Femur (tissue), 1 donor: ENCODE data around the gene CFAP100.

Source experiments
- DNase-seq: peaks from one replicate; pipeline ENCODE4 v3.0.0-alpha.2; 2017

Gene CFAP100

DNA sequence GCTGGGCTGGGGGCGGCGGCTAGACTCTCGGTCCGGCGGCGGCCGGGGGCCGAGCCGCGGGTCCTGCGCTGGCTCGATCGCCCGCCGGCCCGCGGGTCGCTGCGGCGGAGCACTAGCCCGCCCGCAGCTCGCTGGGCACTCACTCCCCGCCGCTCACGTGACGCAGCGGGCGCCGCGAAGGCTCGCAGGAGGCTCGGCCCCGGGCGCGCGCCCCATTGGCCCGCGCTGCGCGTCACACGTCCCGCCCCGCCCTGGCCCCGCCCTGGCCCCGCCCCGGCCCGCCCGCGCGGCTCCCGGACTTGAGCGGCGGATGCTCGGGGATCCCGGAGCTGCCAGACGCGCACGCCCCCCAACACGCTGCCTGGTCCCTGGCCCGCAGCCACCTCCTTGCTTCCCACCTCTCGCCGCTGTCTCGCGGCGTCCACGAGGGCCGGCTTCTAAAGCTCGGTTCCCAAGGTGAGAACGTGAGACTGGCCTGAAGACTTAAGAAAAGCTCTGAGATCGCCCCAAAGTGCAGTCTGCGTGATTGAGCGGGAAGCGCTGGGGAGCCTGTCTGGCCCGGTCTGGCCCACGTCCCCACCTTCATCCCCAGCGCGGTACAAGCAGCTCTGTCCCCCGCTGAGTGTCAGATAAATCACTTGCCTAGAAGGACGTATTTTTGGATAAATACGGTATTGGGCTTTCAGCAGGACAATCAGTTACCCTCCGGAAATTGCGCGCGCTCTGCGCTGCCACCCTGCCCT lies 37.2 kb upstream of the CFAP100 start, which contains the start of gene KLF15:
Gene KLF15 (minus strand): TSS at position 114 of the 743 bp plus-strand sequence. CDS start 4,486 bp downstream, outside the sequence.
- DNase-seq = peak; percentile 92

DNA sequence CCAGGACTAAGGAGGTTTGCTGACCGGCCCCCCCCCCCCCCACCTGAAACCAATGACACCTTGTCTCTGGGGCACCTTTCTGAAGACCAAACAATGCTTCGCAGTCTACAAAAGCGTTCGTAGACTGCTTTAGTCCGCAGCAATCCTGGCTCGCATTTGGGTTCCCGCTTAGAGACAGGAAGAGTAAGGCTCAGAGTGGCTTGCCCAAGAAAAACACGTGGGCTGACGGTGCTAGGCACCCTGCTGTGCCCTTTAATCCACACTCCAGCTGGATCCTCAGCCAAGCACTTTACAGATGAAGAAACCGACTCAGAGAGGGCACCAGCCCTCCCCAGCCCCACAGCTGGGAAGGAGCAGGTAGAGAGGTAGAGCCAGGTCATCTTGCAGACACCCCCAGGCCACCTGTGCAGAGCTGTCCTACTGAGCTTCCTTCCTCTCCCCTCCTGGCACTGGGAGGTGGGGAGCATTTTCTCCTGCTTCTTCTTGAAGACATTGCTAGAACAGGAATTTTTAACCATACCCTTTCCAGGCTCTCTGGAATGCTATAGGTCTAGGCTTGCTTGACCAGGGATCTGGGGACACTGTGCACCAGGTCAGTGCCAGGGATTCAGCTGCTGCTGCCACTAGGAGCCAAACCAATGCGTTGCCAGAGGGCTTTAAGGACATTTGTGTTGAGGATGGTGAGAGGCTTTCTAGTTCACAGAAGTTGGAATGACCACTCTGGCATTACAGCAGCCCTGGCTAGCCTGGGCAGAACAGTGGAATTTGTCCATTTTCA lies 36.5 kb upstream of the CFAP100 start:
- no peak for DNase-seq

DNA sequence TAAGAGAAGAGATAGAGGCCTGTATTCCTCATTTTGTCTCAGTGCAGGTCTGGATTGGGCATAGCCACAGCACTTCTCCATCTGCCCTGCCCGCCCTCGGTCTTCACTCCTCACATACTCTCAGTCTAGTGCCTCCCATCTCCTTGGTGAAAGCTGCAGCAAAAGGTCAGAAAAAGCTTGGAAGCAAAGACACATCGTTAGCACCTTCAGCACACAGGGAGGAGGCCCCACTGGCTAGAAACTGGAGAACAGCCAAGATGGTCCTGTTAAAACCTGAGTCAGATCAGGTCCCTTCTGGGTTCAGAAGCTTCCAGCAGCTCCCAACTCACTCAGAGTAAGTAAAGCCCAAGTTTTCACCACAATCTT lies 35.9 kb upstream of the CFAP100 start:
- DNase-seq = no peak

DNA sequence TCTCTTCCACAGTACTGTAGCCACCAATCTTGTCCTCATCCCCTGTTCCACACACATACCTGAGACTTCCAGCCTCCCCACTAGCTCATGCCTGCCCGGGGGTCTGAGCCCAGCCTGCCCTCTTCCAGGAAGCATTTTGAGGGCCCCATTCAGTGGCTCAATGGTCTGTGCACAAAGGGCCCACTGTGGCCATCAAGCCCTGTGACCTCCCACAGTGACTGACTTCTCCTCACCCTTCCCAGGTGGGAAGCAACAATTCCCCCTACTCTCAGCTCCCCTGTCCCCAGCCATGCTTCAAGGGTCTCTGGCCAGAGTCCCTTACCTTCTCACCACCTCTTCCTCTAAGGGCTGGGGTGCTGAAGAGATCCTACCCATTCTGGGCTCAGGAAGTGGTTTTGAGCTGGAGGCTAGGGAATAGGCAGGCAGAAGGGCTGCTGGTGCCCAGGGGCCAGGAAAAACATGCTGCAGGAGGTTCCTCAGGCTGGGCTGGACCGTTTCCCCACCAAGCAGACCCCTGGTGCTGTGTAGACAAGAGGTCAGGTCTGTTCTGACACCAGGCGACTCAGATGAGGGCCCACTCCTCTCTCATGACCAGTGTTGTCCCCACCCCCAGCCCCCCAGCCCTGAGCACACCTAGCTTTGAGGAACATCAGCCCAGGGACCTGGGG lies 34.5 kb upstream of the CFAP100 start:
- no peak for DNase-seq

DNA sequence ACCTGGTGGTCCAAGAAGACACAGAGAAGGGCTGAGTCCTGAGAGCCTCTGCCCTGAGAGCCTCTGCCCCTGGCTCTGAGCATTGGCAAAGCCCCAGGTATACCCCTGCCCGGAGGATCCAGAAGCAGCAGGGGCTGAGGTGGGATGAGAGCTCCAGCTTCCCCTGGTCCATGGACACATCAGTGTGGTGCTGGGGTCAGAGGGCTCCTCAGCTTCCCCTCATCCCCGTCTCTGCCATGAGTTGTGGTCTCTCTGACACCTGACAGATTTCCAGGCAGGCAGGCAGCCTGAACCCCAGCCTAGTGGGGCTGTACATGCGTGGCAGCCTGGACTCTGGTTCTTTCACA lies 34.0 kb upstream of the CFAP100 start:
- DNase-seq = no peak

DNA sequence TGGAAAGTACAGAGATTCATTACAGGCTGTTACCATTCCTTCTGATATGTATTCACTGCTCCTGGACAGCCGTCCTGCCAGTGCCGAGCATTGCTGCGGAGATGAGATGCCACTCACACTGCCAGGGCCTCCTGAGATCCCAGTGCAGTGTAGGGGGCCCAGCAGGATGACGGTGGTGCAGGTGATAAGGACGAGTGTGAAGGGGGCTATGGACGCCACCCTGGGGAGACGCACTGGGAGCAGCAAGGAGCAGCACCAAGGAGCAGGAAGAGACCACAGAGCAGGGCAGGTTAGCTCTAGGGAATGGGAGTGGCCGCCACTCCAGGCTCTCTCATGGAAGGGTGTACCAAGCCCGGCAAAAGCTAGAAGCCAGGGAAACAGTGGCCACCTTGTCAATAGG lies 33.5 kb upstream of the CFAP100 start:
- DNase-seq = no peak

DNA sequence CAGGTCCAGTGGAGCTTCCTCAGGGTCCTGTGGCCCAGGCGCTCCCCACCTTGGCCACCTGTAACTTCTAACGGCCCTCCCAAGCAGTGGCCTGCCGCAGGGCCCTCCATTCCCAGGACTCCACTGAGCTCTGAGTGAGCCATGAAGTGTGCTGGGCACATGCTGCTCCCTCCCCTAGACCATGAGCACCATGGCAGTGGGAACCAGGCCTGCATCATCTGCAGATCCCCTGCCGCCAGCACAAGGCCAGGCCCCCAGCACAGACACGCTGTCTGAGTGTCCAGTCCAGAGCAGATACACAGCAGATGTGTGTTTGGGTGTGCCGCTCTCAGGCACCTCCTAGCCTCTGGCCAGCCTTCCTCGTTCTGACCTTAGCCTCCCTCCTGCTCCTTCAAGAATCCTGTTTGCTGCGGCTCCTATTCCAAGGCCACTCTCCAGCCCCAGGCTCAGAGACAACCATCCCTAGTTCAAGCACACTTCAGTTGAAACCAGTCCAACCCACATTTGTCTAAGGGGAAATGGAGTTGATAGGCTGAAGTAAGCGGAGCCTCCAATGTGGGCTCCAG lies 30.5 kb upstream of the CFAP100 start:
- DNase-seq = no peak

DNA sequence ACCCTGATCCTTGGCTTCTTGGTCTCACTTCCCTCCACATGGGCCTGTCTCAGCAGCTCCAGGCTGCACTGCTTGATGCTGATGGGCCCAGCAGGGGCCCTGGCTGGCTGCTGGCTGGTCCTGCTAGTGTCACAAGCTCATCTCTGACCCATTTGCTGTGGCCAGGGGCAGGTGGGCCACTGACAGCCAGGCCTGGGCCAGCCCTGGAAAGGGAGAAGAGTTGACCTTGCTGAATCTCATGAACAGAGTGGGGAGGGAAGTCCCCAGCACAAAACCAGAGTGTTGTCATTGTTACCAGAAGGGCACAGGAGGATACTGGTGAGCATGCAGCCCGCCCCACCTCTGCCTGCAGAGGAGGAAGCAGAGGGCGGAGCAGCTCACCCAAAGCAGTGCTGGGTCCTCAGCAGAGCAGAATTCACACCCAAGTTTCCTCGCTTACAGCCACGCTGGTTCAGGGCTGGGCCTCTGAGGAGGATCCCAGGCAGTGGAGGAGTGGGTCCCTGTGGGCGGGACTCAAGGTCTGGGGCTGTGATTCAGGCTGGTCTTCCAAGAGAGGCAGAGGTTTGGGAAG lies 29.9 kb upstream of the CFAP100 start:
- no peak for DNase-seq

DNA sequence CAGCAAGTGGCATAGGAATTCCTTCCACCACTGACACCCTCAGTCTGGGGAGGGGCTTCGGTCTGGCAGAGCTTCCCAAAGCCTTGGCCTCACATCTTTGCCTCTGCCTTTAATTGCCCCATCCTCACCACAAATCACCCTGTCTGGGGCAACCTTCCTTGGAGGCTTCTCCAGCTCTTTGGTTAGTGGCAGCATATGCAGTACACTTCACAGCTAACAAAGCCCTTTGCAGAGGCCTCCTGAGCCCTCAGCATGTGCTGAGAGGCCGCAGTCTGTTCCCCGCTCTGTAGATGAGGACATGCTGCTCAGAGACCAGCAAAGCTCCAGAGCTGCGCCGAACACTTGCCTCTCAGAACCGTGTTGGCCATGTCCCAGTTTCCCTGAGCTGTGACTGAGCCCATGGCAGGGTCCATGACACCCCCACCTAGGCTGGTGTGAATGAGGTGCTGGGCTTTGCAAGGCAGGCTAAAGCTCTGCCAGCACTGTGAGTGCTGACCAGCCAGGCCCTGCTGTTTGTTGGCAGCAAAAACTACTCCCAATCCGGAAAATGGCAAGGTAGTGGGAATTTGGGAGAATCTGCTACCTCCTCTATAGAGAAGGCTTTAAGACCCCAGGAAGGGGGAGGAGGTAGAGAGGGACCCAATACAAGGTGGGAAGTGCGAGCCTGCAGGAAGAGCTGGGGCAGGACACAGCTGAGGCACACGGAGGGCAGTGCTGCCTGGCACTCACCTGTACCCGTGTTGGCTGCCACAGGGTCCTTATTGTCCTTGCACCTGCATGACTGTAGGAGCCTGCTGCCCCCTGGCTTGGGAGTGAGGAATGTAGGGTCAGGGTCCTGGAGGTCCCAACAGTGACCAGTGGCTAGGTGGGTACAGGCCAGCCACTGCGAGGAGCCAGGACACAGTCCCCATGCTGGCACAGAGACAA lies 29.1 kb upstream of the CFAP100 start:
- DNase-seq = no peak

DNA sequence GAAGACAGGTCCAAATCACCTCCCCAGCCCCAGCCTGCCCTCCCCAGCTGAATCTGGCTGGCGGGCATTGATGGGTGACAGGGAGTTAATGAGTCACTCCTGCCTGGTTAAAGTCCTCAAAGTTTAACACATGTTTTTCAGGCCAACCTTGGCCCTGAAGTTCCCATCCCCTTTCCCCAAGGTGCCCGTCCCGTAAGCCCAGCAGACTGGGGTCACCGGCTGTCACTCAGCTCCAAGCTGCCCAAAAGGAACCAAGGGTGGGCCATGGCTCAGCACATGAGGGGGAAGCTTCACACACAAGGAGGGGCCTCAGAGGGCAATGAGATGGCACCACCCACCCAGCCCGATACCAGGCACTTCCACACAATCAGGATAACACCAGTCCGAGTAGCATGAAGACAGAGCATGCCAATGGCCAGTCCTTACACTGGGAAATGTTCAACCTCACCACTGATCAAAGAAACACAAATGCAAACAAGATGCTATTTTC lies 27.3 kb upstream of the CFAP100 start:
- DNase-seq = no peak

DNA sequence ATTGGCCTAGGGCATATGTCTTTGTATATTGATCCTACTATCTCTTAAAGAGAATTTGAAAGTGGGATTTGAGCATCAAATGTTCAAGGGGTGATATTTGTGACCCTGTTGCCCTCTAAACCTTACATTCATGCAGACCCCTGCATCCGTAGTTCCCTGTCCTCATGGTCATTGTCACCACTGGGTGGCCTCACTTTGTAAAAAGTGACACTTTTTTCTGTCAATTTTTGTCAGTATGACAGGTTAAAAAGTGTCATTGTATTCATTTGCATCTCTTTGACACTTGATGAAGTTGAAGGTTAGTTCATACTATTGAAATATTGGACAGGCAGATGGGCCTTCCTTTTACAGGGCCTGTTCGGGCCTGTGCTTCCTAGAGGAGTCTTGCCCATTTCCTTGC lies 25.2 kb upstream of the CFAP100 start:
- no peak for DNase-seq

DNA sequence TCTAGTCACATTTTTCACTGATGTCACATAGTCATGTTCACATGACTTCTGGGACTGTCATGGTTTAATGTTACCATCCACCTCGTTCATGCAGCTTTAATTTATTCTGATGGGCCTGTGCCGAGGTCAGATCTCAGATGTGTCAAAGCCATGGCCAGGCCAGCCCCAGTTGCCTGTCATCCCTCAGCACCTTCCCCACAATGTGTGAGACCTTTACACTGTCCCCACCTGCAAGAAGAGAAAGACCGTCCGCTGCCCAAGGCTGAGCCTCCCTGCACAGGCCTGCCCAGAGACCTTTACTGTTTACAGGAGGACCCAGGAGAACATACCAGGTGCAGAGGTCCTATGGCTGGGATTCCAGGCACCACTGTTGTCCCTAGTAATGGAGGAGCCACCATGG lies 24.7 kb upstream of the CFAP100 start:
- DNase-seq = no peak

DNA sequence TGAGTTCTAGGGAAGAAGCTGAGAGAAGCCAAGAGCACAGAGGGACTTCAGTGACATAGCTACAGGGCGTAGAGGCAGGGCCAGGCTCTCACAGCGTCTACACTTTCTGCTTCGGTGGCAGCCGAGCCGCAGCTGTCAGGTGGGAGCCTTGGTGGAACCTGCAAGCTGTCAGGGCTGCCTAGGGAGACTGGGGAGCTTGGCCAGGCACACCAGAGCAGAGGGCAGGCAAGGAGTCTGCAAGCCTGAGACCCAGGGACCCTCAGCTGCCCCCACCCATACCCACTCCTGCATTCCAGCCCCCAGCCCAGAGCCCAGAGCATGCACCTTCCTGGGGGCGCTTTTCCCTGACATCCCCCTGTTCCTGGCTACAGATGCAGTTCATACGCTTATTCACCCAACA lies 24.1 kb upstream of the CFAP100 start:
- no peak for DNase-seq

DNA sequence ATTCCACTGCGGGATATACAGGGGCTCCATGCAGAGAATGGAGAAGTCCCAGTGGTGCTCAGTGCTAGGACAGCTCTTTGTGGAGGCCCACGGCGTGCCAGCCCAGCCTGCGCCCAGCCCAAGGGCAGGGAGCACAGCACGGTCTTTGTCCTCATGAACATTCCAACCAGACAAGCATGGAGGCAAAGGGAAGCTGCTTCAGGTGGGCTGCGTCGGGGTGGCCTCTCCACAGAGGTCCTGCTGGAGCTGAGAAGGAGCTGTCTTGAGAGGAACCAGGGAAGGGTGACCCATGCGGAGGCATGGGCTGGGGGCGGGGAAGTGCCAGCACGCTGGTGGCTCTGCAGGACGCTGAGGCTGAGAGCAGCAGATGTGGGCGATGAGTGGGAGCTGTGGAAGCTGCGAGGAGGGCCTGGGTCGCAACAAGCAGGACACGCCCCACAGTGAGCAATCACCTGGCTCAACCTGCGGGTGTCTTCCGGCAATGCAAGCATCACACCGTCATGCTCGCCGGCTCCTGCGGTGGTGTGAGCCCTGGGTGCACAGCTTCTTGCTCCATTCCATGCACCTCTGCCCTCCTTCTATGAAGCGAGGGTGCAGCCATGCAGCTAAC lies 23.5 kb upstream of the CFAP100 start:
- no peak for DNase-seq

DNA sequence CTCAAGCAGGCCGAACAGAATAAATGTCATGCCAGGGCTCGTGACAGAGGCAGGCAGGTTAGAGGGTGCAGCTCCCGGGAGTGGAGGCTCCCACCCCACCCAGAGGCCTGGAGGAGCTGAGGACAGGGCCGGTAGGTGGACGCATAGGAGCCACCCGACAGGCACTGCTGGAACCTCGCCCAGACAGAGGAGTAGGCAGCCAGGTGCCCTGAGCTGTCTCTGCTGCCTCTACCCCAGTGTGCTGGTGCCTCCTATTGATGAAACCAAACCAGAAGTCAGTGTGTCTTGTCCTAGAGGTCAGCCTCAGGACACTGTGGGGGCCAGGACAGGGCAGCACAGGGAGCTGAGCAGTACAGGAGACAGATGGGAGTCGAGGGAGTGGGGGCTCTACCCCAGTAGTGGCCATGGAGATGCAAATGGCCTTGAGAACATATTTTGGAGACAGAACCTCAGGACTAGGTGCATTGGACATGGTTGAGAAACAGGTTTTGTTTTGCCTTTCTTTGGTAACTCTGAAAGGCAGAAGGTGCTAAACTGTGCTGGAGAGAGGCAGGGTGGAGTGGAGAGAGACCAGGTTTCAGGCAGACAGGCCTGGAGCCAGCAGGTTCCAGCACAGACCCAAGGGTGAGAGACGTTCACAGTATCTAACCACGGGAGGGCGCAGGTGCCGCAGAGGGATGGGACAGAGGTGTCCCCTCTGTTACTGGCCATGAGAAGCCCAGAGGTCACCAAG lies 22.1 kb upstream of the CFAP100 start:
- no peak for DNase-seq

DNA sequence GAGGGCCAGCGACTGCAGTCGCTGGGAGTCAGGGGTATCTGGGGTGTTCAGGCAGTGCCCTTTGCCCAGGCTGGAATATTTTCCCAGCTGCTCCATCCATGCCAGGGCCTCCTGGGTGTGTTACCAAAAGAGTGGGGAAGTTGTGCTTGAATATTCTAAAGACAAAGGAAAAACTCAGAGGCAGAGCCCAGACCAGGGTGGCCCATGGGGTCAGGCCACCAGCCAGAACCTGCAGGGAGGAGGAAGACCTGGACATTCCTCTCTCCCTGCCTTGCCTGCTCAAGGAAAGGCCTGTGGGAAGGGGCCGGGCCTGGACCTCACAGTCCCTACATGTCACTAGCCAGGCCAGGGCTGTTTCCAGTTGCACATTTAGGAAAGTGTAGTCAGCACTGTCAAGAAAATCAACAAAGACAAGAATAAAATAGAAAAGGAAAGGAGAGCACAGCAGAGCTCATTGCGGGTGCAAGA lies 21.5 kb upstream of the CFAP100 start:
- no peak for DNase-seq

DNA sequence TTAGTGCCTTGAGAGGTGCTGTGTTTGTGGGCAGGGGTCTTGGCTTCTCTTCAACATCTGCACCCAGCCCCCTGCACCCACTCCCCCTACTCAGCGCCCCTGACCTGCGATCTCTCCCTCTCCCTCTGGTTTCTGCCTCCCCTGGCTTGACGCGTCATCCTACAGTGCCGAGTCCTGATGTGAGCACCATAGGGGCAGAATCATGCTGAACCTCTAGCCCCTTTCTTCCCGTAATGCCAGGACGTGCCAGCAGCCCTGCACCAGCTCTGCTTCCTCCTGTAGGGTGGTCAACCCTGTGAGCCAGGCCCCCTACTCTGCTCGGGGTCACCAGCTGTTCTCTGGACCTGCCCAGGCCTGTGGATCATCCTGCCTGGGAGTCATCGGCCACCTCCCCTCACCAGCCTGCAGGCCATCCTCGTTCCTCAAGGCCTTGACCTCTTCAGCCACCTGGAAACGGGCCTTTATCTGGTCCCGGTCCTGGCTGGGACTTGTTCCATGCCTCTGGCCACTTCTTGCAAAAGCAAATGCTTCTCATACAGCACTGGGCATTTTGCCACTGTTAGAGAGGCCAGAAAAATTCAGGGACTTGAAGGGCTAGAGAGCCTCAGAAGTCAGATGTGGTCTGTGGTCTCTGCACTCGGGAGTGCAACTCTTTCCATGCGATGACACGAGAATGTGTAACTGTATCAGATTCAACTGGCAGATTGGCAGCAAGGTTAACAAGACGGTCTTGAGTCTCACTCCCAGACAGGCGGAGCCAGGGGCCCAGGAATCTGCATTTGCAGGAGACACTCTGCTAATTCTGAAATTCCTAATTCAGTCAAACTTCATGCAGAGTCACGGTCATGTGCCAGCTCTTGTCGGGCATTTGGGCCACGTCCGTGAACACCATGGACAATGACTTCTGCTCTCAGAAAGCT lies 20.8 kb upstream of the CFAP100 start:
- DNase-seq = peak; percentile 59

DNA sequence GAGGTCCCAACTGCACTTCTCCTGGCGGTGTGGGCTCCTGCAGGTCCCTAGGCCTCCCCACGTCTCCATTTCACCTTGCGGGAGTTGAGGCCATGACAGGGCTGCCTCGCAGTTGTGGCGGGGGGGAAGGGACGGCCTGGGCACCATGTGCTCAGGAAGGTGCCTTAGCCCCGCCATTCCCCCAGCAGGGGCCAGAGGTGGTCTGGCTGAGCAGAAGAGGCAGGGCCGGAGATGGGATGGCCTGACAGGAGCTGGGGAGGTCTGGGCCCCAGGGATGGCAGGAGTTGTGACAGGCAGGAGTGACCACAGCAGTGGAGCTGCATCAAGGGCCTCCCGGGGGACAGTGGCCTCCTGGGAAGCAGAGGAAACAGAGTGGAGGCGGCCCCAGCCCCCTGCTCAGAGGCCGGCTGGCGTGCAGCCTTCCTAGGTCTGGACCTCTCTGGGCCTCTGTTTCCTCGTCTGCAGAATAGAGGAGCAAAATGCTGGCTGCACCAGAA lies 18.8 kb upstream of the CFAP100 start:
- no peak for DNase-seq

DNA sequence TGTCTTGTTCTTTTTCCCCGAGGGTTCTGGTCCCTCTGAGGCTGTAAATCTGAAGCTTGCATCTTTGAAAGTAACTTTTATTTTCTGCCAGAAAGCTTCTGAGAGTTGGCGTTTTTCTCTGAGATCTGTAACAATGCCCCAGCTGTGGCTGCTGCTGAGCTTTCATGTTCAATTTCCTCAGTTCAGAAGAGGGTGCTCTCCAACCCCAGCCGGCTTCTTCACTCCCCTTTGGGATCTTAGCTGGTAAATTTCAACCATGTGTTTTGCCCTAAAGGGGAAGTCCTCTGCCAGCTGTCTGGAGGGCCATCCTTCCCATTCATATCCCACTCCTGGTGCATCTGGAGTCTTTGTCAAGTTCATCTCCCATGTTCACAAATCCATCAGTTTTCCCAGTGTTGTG lies 18.3 kb upstream of the CFAP100 start:
- no peak for DNase-seq
